HG02571 (cell line): ENCODE results near the gene ABLIM3.

ENCODE experiments used
- ATAC-seq: cut with Tn5 transposase; IDR thresholded peaks from one replicate; pipeline ENCODE4 v1.9.1; 2021; ENCODE audit warnings: mild to moderate bottlenecking, moderate library complexity; ENCODE audit not compliant: unreplicated experiment

Gene ABLIM3

GRCh38 chr5:149132474-149132873, 8.8 kb upstream of the ABLIM3 start:
- ATAC-seq, result no peak

DNA sequence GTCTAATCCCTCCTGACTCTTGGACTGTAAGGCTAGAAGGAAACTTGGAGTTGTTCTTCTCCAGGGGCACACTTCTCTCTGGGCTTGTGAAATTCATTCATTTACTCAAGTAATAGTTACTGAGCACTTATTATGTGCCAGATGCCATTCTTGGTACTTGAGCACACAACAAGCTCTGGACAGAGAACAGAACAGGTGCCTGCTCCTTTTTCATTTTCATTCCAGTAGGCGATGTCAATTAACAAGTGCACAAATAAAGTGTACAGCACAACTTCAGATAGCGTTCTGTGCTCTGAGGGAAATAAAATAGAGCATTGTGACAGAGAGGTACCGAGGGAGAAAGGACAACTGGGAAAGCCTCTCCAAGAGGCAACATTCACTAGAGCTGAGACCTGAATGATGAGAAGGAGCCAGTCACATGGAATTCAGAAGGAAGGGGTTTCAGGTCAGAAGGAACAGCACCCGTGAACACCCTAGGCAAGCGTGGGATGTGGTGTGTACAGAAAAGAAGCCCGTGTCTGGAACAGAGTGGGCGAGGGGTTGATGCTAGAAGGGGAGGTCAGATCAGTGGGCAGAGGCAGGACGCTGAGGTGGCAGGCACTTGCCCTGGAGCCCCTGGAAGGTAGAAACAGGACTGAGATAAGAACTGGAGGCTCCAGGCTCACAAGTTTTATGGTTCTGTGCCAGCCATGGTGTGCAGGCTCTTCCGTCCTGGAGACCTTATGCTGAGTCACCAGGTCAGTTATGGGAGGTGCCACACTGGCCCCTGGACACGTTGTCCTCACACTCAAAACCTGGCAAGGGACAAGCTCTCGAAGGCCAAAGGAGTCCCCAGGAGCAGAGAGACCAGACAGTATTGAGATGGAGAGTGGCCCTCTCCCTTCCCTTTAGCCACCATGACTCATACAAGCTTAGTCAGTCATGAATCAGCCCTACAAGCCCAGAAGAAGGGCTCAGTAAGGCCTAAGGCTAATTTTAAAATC, 7.2 kb upstream of the ABLIM3 start:
- no peak for ATAC-seq

DNA sequence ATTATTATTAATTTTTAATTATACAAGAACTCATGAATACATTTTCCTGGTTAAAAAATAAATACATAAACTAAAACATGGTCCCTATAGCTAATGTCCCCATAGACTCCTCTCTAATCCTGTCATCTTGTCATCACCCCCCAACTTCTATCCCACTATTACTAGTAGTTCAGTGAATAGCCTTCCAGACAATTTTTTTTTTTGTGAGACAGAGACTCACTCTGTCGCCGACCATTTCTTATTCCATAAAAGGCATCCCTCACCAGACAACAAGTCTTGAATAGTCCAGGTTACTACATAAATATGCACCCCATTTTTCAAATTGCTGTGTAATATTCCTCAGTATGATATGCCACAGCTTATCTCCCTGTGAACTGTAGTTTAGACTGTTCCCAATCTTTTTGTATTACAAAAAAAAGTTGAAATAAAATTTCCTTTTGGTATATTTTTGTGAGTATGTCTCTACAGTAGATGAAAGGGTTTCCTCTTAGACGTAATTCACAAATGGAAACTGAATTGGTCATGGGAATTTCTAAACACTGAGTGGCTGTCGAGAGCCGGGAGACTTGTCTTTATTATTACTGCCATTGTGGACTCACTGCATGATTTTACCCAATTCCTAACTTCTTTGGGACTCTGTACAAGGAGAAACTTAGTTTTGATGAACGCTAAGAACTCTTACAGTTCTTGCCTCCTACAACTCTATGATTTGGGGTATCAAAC, 6.4 kb upstream of the ABLIM3 start:
- ATAC-seq, result no peak

GRCh38 chr5:149135536-149136201, 5.6 kb upstream of the ABLIM3 start:
- no peak for ATAC-seq

DNA sequence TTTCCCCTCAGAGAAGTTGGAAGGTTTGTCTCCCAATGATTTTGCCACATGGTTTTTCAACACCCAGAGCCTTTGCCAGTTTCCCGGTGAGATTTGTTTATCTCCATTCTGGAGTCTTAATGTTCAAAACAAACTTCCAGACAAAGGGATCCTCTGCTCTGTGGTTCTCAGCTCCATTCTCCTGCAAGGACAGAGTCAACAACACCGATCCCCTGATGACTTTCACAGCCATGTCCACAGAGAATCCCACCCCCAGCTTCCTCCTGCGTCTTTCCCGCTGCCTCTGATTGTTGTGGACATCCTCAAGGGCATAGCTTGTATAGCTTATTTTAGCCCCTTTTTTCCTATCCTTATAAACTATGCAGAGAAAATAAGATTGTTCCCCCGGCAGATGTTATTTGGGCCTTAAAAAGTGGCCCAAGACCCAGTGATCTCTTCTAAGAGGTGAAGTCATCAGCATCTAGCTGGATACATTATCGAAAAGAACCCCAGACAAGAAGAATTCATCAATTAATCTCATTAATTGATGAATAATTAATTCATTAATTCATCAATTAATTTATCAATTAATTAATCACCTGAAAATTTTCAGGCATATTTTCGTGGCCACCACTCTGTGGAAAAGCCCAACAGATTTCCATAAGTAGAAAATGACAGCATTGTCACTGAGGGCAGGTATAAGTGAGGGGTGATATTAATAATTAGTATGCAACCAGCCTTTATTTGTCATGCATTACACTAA, 2.9 kb upstream of the ABLIM3 start:
- ATAC-seq, result no peak

DNA sequence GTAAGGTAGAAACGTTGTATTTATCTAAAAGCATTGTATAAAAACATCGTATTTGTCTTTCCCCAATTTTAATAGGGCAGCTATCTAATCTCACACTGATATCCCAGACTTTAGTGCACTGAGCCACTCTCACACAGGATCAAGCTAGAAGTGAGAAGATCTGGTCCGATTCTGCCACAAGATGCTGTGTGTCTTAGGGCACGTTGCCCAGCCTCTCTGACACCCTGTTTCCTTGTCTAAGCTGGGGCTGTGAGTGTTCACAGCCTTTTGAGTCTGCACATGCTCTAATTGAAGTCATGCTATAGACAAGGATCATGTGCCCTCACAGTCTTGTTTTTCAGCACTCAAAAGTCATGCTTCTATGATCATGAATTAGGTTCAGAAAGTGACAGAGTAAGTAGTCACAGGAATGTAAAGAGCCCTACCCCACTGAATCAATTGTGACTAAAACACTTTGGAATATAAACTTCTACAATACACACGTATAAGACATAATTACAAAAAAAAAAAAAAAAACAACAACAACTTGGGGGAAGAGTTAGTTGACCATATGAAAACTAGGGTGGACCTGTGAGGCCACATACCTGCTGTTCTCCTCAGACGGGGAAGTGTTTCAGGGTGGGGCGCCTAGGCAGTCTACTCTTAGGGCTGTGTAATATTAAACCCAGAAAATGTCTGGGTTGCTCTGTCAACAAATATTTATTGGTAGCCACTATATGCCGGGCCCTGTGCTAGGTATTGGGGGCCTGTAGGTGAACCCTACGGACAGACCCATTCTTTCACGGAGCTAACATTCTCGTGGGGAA, 893 bp upstream of the ABLIM3 start:
- no peak for ATAC-seq

DNA sequence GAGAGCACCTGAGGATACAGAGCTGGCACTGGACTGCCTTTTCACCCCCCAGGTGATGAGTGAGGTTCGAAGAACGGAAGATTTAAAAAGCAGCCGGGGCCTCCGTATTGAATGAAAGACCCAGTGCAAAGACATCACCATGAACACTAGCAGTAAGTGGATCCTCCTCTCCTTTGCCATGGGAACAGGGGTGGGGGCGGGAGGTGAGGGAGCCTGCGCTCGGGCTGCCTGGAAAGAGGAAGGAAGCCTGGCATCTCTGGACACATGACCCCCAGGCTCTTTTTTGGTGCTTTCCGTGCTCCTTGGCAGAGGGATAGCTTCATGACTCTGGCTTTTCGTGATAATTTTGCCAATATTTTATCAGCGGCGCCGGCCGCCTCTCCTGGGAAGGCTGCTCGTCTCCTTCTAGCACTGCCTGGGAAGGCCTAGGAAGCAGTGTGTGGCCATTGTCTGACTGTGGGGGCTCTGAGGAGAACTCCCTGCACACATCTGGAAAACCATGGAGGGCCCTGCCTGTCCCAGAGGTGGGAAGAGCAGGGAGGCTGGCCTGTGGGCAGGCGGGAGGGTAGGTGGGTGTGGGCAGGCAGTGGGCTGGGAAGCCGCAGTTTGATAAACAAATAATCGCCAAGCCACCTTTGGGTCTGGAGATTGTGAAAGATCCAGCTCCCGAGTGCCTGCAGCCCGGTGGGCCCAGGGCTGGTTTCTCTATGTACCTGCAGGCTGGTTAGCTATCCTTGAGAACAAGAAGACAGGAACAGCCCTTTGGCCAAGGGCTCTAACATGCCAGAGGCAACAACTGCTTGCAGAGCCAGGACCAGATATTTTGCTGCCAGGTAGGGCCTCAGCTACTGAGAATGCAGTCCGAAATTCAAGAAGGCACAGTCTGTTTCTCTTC, 911 bp downstream of the ABLIM3 start:
- ATAC-seq, result no peak

- no peak for ATAC-seq
These were observed 2.2 kb downstream of the ABLIM3 start for GRCh38 chr5:149143470-149143869.

DNA sequence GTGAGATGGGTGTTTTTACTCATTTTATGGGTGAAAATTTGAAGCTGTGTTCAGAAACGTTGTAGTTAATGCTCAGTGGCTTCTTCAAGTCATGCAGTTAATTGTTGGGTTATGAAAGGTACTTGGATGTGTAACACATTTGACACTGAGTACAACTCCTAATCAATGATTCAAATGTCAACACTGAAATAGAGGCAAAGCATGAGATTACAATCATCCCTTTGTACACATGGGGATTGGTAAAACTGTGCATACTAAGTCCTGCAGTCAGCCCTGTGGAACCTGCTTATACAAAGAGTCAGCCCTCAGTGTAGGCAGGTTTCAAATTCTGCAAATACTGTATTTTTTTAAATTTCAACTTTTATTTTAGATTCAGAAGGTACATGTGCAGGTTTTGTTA, 3.3 kb downstream of the ABLIM3 start:
- no peak for ATAC-seq

- ATAC-seq, result no peak
These were observed 3.8 kb downstream of the ABLIM3 start for GRCh38 chr5:149145138-149145537.

DNA sequence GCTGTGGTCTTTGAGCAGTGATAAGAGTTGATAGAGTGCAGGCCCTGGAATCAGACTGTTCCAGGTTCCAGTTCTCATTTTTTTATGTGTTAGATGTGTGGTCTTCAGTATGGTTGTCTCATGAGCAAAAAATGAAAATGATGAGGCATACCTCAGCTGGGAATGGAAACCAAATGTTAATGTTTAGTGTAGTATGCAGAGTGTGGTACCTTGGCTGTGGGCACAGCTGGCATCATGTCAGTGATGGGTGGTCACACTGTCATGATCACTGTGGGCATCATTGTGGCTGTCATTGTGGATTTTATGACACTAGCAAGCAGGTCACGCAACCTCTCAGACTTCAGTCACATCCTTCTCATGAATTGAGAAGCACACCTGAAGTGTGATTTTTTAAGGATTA, 6.4 kb downstream of the ABLIM3 start:
- no peak for ATAC-seq

GRCh38 chr5:149149942-149150341, 8.6 kb downstream of the ABLIM3 start:
- no peak for ATAC-seq

- no peak for ATAC-seq
These were observed 9.2 kb downstream of the ABLIM3 start for GRCh38 chr5:149150457-149150856.

DNA sequence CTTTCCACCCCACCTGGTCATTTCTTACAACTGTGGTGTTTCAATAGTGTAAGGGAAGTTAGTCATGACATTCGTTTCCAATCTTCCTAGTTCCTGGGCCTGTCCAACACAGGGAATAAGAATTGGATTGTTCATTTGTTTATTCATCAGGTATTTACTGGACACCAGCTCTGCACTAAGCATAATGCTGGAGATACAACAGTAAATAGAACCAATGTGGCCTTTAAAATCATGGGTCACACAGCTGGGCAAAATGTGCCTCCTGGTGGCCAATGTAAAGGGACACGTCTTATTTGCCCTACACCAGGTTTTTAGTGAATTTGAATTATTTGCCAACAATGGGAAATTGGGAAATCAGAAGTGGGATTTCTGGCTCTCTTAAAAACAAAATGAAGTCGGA, 10.4 kb downstream of the ABLIM3 start:
- ATAC-seq, result no peak

- no peak for ATAC-seq
These were observed 11.0 kb downstream of the ABLIM3 start for GRCh38 chr5:149152317-149152746.

- ATAC-seq, result no peak
These were observed 12.0 kb downstream of the ABLIM3 start for GRCh38 chr5:149153193-149153750.

- no peak for ATAC-seq
These were observed 12.7 kb downstream of the ABLIM3 start for GRCh38 chr5:149153751-149154610.

DNA sequence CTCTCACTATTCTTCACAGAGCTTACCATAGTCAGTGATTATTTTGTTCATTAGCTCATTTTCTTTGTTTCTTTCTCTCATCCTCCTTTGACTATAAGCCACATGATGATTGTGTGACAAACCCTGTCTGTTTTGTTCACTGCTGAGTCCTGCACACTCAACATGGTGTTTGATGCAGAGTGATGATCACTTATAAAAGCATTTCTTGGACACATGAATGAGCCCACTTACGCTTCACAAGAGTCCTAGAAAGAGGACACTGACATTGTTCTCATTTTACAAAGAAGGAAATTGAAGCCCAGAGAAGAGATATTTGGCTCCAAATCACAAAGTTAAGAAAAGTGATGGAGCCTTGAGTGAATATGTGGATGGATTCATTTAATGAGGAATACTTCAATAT, 13.4 kb downstream of the ABLIM3 start:
- no peak for ATAC-seq
